COLO668 (cell line): Measurements from ENCODE around the gene DDX20.

Source experiments
- DNase-seq: peaks from one replicate; lab custom pipeline; 2025; ENCODE audit not compliant: unreplicated experiment; lab: John Stamatoyannopoulos, UW

The DDX20 gene

GRCh38 chr1:111746614-111746999, 9.1 kb upstream of the DDX20 start:
- no peak for DNase-seq

DNA sequence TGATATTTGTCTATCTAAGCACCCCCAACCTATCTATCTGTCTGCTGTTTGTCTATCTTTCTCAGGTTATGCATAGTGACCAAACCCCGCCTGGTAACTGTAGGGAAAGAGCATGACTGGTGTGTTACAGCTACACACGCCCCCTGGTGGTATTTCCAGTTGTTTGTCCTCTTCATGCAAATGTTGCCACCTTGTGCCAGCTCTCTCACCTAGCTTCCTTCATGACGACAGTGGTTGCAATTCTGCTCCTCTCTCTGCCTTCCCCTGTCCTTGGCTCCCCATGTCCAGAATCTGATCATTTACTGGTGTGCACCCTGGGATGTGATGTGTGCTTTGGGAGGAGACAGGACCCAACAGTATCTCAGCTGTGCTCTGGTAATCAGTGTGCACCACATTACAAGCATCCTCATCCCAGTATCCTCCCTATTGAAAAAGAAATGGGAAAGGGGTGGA, 8.4 kb upstream of the DDX20 start:
- peak; percentile 63 for DNase-seq

GRCh38 chr1:111747947-111748346, 7.8 kb upstream of the DDX20 start:
- DNase-seq = no peak

- no peak for DNase-seq
These were observed 6.1 kb upstream of the DDX20 start for GRCh38 chr1:111749628-111750027.

DNA sequence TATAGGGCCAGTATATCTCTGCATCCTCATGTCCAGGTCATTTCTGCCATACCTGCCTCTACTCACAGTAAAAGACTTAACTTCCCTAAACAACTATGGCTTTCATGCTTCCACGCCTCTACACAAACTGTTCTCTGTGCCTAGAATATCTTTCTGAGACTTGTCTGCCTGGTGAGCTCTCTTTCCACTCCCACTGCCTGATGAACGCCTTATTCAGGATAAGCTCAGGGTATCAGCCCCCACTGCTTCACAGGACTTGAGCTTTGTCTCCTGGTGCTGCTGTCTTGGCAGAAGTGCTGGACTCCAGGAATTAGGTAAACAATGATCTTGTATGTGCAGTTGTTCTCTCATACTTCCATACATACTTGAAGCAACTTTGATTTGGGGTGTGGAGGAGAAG, 4.8 kb upstream of the DDX20 start:
- no peak for DNase-seq

GRCh38 chr1:111751906-111752575, 3.7 kb upstream of the DDX20 start:
- no peak for DNase-seq

GRCh38 chr1:111754984-111755330, 744 bp upstream of the DDX20 start:
- DNase-seq = peak; percentile 56

GRCh38 chr1:111756124-111756513, 418 bp downstream of the DDX20 start:
- DNase-seq = no peak

GRCh38 chr1:111758373-111758772, 2.7 kb downstream of the DDX20 start:
- DNase-seq = no peak

- DNase-seq = no peak
These were observed 6.0 kb downstream of the DDX20 start for GRCh38 chr1:111761717-111762116.

GRCh38 chr1:111762332-111762731, 6.6 kb downstream of the DDX20 start:
- no peak for DNase-seq

DNA sequence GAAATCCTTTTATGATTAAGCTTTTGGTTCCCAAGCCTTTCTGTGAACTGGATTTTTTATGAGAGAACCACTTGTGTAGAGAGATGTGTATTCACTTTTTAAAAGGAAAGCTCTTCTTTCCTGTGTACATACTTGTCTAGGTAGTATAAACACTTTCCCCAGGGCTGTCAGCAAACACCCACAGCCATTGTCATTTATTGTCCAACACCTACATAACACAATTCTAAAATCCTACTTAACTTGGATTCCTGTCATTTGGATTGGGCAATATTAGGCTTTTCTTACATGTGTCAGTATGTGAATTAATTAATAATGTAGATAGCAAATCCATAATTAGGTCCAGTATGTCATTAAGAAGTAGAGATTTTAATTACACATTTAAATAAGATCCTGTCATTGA, 12.3 kb downstream of the DDX20 start:
- DNase-seq = no peak

GRCh38 chr1:111768625-111769024, 12.9 kb downstream of the DDX20 start:
- DNase-seq = no peak

DNA sequence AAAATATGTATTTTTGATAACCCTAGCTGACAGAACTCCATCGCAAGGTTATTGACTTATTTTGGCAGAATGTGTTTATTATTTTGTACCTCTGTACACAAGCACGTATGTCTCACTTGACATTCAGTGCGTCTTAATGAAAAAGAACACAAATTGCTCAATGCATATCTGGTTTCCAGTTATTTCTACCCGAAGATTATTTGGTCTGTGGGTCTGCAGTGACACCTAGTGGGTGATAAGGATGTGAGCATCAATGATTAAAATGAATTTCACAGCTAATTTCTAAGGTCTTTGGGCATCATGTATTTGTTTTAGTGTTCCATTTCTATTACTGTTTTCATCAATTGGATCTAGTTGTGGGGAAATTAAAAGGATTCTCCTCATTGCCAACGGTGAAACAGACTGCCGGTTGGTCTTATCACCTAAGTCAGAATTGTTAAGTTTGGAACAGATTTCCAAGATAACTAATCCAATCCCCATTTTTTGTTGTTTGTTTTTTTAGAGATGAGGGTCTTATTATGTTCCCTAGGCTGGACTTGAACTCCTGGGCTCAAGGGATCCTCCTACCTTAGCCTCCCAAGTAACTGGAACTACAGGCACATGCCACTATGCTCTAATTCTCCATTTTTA, 13.9 kb downstream of the DDX20 start:
- DNase-seq = peak; percentile 38

DNA sequence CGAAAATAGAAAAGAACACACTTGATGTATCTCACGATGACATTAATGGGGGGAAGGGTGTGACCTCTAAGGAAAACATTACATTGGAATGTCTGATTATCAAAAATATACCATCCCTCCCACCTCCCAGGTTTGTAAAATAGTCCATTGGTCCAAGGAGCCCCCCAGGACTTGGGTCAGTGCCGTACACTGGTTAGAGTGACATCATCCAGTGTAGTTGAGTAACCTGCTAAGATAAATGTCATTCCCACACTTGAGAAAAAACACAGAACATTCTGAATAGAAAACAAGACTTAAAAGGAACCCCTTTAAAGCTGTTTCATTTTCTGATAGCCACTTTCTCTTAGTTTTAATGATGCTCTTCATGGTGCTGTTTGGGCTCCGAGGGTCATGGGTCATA, 15.2 kb downstream of the DDX20 start:
- DNase-seq = no peak

DNA sequence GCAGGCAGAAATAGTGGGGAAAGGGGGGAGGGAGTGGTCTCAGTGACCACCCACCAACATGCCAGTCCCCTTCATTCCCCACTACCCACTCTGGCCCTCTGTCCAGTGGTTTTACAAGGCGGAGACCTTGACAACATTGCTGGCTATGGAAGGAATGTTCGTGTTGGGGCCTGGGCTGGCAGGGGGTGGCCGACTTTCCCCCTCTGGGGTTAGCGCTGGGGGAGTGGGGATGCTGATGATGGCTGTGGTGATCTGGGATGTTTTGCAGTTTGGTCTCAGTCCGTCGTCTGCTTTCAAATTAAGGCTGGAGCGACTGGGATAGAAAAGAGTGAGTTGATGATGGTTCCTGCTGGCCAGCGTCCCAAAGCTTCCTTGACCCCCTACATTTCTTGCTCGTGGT, 20.3 kb downstream of the DDX20 start:
- DNase-seq = no peak

DNA sequence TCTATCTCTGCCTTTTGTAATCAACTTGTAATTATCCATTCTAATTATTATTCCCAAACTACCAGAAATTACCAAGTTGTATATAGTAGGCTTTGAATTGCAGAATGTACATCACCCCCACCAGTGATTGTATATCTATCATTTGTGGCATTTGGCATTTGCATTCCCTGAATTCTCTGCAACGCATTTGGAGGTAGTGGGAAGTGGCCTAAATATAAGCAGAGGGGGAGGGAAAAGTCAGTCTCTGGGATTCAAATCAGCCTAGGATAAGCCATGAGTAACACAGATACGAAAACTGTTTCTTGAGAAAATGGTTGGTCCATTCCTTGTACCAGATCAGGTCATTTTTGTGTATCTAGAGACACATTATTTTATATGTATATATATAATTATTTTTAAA, 20.7 kb downstream of the DDX20 start:
- DNase-seq = no peak

DNA sequence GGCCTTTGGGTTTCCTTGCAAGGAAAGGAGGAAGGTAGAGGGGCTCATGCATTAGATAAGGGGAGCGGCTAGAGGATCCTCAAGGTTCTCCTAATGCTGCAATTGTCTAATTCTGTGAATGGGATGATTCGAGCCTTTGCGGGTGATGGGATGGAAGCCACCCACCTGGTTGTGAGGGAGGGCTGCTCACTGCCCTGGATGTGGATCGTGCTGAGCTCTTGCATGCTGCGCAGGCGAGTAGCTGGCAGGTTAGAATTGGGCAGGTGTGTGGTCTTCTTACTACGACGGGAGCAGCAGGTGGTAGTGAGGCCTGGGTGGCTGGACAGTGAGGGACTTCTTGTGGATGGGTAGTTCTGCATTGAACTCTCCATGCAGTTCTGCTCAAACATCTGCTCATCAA, 21.2 kb downstream of the DDX20 start:
- no peak for DNase-seq

DNA sequence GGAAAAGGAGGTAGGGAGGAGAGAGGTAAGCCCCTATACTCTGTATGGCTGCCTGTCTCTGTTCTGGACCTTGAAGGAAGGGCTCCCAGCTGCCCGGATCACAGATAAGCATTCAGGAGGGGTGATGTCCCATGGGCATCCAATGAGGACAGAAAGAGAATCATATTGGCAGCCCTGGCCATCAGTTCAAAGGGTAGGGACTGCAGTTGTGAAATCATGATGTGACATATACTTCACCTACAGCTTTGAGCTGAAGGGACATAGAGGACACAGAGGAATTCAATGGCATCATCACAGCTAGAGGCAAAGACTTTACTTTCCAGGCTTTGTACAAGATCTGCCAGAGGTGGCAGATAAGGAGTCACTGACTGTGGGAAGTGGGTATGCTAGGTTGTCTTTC, 21.6 kb downstream of the DDX20 start:
- no peak for DNase-seq

GRCh38 chr1:111778066-111778465, 22.4 kb downstream of the DDX20 start:
- DNase-seq = no peak

DNA sequence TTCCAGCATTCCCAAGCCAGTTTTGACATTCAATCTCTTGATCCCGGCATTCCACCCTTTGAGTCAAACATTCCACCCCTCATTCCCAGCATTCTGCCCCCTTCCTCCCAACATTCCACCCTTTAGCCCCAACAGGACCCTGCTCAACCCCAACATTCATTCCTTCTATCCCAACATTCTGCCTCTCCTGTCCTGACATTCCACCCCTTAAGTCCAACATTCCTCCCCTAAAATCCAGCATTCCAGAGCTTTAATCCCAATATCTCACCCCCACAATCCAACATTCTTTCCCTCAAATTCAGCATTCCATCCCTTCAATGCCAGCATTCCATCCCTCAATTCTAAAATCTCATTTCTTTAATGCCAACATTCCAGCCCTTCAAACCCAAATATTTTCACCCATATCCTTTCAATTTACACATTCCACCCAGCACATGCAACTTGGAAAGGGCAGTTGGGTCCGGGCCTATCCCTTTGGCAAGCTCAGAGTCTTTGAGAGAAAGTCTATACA, 22.9 kb downstream of the DDX20 start:
- no peak for DNase-seq

DNA sequence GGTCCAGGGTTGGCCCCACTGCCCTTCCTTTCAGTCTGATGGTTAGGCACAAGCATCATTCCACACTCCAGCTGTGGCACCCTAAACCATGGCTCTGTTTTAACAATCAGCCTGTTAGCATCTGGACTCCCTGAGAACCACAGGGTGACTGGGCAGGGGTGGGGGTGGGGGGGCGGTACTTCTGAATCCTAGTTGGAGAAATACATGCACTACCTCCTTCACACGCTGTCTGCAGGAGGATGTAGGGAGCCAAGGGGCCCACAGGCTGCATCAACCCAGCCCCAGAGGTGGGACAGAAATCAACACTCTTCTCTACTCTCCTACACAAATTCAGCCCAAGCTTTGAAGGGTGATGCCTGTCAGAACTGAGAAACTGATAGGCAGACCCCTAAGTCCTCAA, 23.8 kb downstream of the DDX20 start:
- DNase-seq = no peak
